ENCODE results near the gene TCF7. TPM values are rescaled to one million over a fixed set of nuclear protein-coding genes. Genes with fewer than 3 reads are reported as not detected.
A peak's percentile ranks its signal among the peaks of the same experiment; 100 is the strongest.

TCF7 gene
- 193 TPM for total RNA-seq

DNA sequence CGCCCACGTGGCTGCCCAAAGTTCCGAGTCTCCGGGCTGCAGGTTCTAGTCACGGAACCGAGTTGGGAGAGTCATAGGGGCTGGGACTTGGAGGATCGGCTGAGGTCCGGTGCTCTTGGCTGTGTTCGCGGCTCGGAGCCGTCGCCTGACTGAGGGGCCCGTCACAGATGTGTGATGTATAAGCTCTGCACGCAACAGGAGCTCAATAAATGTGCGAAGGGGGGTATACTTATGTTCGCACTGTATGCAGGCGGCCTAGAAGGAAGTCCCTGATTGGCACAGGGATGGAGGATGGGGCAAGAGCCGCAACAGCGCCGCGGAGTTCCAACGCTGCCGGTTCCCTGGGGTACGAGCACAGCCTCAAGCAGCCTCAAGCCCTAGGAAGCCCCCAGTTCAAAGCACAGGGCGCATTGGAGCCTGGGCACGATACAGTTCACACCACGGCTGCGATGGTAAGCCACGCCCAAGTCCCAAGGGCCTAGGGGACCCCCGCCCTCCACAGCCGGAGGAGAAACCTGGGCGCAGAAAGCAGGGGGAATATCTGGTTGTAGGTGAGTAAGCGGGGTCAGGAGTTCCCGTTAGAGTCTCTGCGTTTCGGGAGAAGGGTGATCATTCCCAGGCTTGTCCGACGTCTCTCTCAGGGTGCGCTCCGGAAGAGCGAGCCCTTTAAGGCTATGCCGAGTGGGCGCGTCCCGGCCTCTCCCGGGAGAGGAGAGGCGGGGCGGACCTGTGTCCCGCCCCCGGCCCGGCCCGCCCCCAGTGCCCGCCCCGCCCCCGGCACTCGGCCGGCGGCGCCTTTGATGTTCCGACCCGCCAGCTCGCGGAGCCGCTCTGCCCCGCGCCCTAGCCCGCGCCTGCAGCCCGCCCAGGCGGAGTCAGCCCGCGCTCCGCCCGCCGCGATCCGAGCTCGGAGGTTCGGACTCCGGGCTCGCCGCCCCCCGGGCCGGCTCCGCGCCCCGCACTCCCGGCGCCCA lies at the start of gene TCF7:
TCF7 (plus strand) TSS at position 780 of the 974 bp plus-strand sequence. CDS start 226 bp downstream, outside the sequence.
- Histone ChIP-seq H3K4me3 (ENCODE audit: low read length) (peak within 1 kb of the TSS; percentile 69), H3K27me3 (ENCODE audit: insufficient read depth, low read length) (peaks cover 24% of the 10 kb centered on the region), H3K4me1 (ENCODE audit: insufficient read depth, low read length) (peaks cover 37% of the 10 kb centered on the region), H3K9me3 (ENCODE audit: low read depth, low read length) (no peaks in the 10 kb centered on the region)

DNA sequence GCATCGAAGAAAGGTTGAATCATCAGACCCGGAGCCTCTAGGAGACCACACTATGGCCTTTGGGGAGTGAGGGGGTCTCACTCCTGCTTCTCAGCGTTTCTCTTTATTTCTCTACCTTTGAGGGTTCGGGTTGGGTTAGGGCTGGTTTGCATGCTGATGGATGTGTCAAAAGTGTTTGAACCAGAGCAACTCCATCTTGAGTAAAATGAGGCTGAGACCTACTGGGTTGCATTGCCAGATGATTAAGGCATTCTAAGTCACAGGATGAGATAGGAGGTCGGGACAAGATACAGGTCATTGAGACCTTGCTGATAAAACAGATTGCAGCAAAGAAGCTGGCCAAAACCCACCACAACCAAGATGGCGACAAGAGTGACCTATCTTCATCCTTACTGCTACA lies 44.9 kb upstream of the TCF7 start:
- no peak overlapping the region for H3K4me3 ChIP-seq (ENCODE audit: low read length)
- peaks cover 26% of the 10 kb centered on the region for H3K27me3 ChIP-seq (ENCODE audit: insufficient read depth, low read length)
- H3K9me3 ChIP-seq (ENCODE audit: low read depth, low read length): no peaks in the 10 kb centered on the region
- H3K4me1 ChIP-seq (ENCODE audit: insufficient read depth, low read length): peaks cover 19% of the 10 kb centered on the region

DNA sequence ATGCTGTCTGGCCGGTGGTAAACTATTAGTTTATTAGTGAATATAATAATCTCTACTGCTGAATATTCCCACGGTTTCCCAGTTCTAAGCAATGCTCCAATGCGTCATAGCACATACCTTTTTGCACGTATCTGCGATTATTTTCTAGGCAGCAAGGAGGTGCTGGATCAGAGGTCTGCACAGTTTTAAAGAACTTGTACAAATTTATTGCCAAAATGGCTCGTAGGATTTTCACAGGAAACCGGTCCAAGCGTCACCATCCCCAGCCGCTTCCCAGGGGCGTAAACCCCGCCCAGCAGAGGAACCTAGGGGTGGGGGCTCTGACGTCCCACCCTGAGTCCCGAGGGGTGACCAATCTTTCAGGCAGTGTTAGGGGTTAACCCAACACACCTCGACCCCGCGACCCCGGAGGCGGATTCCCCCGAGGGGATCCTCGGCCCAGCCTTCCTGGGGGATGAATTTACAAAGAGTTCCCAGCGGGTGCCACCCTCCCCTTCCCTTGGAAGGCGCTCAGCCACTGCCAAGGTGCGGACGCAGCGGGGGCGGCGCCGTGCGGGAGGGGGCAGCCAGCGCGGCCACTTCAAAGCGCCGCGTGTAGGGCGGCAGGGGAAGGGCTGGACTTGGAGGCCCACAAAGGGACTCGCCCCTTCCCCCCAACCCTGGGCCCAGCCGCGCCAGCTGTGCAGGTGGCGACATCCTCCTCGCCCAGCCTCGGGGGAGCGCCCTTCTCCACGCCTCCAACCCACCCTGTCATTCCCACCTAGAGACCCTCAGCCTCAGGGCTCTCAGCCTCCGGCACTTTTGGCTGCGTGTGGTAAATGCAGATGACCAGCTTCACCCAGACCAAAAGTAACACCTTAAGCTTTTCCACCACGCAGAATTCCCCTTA lies 43.5 kb upstream of the TCF7 start:
- Histone ChIP-seq H3K27me3 (ENCODE audit: insufficient read depth, low read length) (peaks cover 26% of the 10 kb centered on the region), H3K4me1 (ENCODE audit: insufficient read depth, low read length) (peaks cover 19% of the 10 kb centered on the region), H3K4me3 (ENCODE audit: low read length) (peak overlapping the region; percentile 16), H3K9me3 (ENCODE audit: low read depth, low read length) (no peaks in the 10 kb centered on the region)

DNA sequence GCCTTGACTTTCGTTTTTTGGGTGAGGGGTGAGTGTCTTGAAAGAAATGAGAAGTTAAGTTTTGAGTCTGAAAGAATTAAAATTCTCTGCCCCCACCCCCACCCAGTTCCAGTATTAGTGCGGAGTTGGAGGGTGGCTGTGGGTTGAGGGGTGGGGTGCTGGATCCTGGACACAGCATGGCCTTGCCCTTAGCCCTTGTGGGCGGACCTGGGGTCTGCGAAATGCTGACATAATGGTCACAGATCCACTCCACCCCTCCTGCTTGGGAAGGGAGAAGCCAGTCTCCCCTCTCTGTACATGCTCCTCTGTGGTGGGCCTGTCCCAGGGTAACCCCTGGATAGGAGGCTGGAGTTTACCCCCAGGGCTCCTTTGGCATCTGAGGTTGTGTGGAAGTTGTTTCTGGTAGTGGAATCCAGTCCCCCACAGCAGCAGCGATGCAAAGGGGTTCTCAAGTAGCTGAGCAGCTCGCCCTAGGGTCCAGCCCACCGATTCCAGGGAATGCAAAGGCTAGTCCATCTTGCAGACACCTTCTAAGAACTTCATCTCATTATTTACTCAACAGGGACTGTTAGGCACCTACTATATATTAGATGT lies 42.8 kb upstream of the TCF7 start:
- Histone ChIP-seq H3K4me3 (ENCODE audit: low read length) (peak overlapping the region; percentile 16), H3K27me3 (ENCODE audit: insufficient read depth, low read length) (peaks cover 26% of the 10 kb centered on the region), H3K9me3 (ENCODE audit: low read depth, low read length) (no peaks in the 10 kb centered on the region), H3K4me1 (ENCODE audit: insufficient read depth, low read length) (peaks cover 19% of the 10 kb centered on the region)

DNA sequence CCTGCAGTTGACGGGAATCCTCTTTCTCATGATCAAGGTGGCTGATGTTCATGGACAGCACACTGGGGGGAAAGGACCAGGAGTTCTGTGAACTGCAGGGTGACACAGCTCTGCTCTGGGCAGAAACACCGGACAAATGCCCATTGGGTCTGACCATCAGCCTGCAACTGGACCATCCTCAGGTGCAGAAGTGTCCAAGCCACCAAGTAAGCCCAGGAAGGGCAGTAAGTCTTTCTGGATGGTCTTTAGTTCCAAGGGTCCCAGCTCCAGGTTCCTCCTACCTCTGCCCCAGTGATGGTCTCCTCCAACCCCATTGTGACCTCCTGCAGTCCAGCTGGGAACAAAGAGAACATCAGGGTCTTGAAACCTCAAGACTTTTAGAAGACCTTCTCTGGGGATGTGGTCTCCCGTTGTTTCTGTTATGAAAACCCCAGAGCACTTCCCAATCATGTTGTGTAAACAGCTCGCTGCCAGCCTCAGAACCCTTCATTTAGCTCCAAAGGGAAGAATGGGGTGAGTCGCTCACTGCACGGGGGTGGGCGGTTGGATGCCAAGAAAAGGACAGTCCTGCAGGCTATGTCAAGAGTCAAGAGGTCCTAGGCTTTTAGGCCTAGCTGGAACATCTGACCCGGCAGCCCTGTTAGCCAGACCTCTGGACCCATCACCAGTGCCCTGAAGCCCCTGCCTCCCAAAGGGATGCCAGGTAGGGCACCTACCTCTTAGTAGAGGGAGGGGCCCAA lies 41.8 kb upstream of the TCF7 start:
- Histone ChIP-seq H3K4me1 (ENCODE audit: insufficient read depth, low read length) (peaks cover 19% of the 10 kb centered on the region), H3K4me3 (ENCODE audit: low read length) (no peak overlapping the region), H3K27me3 (ENCODE audit: insufficient read depth, low read length) (peaks cover 26% of the 10 kb centered on the region), H3K9me3 (ENCODE audit: low read depth, low read length) (no peaks in the 10 kb centered on the region)

DNA sequence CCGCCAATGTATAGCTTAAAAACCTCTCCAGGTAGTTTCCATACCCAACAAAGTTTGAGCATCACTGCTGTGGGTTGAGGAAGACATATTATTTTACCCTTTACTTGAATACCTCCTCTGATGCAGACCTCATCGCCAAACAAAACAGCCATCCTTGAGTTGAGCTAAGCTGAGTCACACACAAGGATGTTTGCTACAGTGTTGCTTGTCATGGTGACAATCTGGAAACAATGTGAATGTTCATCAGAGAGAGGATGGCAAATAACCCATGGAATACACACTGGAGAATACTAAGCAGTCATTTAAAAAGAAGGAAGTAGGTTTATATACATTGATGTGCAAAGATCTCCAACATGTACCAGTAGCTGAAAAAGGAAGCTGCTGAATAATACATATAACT lies 41.1 kb upstream of the TCF7 start:
- Histone ChIP-seq H3K4me3 (ENCODE audit: low read length) (no peak overlapping the region), H3K9me3 (ENCODE audit: low read depth, low read length) (no peaks in the 10 kb centered on the region), H3K27me3 (ENCODE audit: insufficient read depth, low read length) (peaks cover 26% of the 10 kb centered on the region), H3K4me1 (ENCODE audit: insufficient read depth, low read length) (peaks cover 23% of the 10 kb centered on the region)

DNA sequence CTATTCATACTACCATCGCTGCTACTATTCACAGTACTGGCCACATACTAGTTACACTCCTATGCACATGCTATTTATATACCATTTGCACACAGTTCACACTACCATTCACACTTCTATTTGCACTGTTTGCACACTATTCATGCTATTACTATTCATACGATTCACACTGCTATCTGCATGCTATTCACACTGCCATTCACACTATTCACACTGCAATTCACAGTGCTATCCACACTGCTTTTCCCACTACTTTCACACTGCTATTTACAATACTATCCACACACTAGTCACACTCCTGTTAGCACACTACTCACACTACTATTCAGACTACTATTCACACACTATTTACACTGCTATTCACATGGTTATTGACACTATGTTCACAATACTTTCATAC lies 39.4 kb upstream of the TCF7 start:
- Histone ChIP-seq H3K4me3 (ENCODE audit: low read length) (no peak overlapping the region), H3K9me3 (ENCODE audit: low read depth, low read length) (no peaks in the 10 kb centered on the region), H3K4me1 (ENCODE audit: insufficient read depth, low read length) (peaks cover 30% of the 10 kb centered on the region), H3K27me3 (ENCODE audit: insufficient read depth, low read length) (peaks cover 17% of the 10 kb centered on the region)

DNA sequence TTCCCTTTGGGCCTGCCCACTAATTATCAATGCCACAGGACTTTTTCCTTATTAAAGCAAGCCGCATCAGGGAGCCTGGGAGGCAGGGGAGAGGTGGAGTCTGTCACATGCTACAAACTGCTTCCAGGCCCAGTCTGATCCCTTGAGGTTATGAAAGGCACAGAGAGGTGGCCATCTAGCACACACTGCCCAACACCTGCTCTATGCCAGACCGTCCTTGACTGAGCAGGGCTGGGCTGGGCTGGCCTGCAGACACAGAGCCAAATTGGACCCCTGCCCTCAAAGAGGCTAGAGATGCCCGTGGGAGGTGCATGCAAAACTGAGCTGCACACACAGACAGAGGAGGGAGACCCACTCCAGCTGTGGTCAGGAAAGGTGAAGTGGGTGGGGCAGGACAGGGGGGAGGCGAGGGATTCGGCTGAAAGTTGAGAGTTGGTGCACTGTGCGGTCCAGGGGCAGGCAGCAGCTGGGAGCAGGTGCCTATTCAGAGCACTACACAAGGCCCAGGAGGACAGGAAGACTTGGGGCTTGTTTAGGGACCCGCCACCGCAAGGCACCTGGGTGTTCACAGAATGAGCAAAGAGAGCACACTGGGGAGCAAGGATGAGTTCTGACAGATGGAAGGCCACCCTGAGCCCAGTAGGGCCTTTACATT lies 36.4 kb upstream of the TCF7 start:
- no peak overlapping the region for H3K4me3 ChIP-seq (ENCODE audit: low read length)
- H3K9me3 ChIP-seq (ENCODE audit: low read depth, low read length): no peaks in the 10 kb centered on the region
- no peaks in the 10 kb centered on the region for H3K27me3 ChIP-seq (ENCODE audit: insufficient read depth, low read length)
- peaks cover 21% of the 10 kb centered on the region for H3K4me1 ChIP-seq (ENCODE audit: insufficient read depth, low read length)

DNA sequence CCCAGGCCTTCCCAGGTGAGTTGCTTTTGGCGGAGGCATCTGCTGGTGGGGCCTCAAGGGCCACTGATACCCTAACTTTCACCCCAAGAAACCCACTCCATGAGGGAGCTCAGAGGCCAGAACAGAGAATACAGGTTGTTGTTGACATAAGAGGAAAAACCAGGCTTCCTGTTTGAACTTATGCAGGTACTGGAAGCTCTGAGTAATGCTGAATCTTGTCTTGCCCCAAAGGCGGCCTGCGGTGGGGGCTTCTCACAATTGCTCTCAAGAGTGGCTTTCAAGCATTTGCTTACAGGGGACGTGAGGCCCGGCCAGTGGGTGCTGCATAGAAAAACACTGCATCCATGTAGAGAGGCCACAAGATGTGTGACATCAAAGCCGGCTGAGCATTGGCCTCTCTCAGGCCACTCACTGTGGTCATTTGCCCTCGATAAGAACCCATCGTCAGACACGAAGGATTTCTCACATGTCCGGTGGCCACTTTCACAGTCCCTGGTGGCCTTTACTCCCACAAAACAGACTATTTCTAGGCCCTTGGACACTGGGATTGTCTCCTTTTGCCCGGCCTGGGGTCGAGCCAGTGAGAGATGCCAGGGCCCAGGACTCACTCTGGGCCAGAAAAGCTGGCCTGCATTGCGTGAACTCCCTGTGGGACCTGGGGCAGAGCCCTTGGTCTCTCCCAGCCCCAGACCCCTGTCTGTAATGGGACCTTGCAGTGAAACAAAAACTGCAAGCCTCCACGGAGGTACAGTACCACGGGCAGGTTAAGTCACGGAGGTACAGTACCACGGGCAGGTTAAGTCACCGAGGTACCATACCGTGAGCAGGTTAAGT lies 34.5 kb upstream of the TCF7 start:
- no peaks in the 10 kb centered on the region for H3K9me3 ChIP-seq (ENCODE audit: low read depth, low read length)
- no peak overlapping the region for H3K4me3 ChIP-seq (ENCODE audit: low read length)
- H3K27me3 ChIP-seq (ENCODE audit: insufficient read depth, low read length): no peaks in the 10 kb centered on the region
- H3K4me1 ChIP-seq (ENCODE audit: insufficient read depth, low read length): peaks cover 21% of the 10 kb centered on the region

DNA sequence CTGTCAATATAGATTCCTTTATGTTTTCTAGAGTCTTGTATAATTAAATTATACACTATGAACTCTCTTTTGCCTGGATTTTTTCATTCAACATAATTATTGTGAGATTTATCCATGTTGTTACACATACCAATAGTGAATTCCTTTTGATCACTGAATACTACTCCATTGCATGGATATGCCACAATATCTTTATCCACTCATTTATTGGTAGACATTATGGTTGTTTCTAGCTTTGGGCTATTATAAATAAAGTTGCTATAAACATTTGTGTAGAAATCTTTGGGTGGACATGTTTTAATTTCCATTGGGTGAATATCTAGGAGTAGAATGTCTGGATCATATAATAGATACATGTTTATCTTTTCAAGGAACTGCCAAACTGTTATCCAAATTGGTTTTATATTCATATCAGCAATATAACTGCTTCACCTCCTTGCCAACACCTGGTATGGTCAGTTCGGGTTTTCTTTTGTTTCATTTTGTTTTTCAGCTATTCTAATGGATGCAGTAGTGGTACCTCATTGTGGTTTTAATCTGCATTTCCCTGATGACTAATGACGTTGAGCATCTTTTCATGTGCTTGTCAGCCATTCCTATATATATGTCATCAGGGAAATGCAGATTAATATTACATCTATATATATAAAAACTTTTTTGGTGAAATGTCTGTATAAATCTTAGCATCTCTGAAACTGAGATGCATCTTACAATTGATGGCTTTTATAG lies 32.1 kb upstream of the TCF7 start:
- Histone ChIP-seq H3K27me3 (ENCODE audit: insufficient read depth, low read length) (no peaks in the 10 kb centered on the region), H3K4me1 (ENCODE audit: insufficient read depth, low read length) (peaks cover 21% of the 10 kb centered on the region), H3K9me3 (ENCODE audit: low read depth, low read length) (no peaks in the 10 kb centered on the region), H3K4me3 (ENCODE audit: low read length) (no peak overlapping the region)

DNA sequence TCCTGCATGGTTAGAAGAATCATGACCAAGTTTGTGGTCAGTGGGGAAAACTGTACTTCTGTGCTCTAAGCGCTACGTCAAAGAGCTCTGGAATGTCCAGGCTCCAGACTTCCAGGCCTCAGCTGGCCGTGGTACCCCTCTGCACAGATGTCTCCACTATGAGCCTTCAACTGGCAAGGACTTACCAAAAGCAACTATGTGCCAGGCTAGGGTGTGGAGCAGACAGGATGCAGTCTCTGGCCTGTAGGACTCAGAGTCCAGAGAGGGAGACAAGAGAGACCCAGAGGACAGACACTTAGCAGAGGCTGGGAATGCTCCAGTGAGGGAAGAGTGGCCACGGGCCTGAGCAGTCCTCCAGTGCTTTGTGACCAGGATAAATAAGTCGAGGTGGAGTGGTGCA lies 31.0 kb upstream of the TCF7 start:
- no peaks in the 10 kb centered on the region for H3K9me3 ChIP-seq (ENCODE audit: low read depth, low read length)
- no peaks in the 10 kb centered on the region for H3K27me3 ChIP-seq (ENCODE audit: insufficient read depth, low read length)
- H3K4me1 ChIP-seq (ENCODE audit: insufficient read depth, low read length): peaks cover 24% of the 10 kb centered on the region
- H3K4me3 ChIP-seq (ENCODE audit: low read length): no peak overlapping the region

DNA sequence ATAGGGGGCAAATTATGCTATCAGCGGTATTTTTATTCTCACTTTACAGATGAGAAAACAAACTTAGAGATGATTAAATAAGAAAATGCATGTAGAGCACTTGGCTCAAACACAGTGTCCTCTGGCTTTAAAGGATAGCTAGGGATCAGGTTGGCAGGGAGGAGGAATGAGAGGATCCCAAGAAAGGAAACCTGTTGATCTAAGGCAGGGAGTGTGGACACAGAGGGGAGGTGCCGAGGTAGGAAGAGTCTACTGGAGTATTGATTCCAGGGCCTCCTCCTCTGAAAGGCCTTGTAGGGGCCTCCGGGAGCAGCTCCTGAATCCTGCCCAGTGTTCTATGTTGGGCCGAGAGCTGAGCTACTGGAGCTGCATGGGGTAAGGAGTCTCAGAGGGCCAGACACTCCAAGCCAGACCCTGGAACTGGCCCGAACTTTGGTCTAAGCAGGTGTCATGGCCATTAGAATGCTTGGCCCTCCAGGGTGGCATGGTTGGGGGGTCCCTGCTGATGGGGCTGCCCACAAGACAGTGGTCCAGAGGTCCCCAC lies 30.4 kb upstream of the TCF7 start:
- Histone ChIP-seq H3K4me1 (ENCODE audit: insufficient read depth, low read length) (peaks cover 27% of the 10 kb centered on the region), H3K4me3 (ENCODE audit: low read length) (no peak overlapping the region), H3K27me3 (ENCODE audit: insufficient read depth, low read length) (no peaks in the 10 kb centered on the region), H3K9me3 (ENCODE audit: low read depth, low read length) (no peaks in the 10 kb centered on the region)

DNA sequence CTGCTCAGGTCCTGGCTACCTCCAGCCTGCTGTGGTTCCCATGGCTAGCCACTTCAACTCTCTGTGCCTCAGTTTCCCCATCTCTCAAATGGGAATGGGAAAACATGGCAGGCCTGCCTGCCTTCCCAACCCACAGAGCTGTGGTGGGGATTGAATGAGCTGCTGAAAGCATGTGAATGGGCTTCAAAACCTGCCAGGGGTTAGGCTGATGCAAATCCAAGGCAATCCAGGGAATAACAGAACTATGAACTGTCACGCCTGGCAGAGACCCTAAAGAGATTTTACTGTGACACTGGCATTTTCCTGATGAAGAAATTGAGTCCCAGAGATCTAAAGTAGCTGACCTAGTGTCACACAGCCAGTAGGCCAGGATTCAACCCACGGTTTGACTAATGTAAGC lies 29.9 kb upstream of the TCF7 start:
- no peaks in the 10 kb centered on the region for H3K27me3 ChIP-seq (ENCODE audit: insufficient read depth, low read length)
- H3K9me3 ChIP-seq (ENCODE audit: low read depth, low read length): no peaks in the 10 kb centered on the region
- peaks cover 27% of the 10 kb centered on the region for H3K4me1 ChIP-seq (ENCODE audit: insufficient read depth, low read length)
- no peak overlapping the region for H3K4me3 ChIP-seq (ENCODE audit: low read length)

All from mononuclear cell (primary cell).